NCI-H1105 (cell line): Measurements from ENCODE around the gene HERC2.
"Not testable (repeated sequence)": the region's sequence is repeated elsewhere in the genome, so short reads cannot be mapped to it uniquely, and the experiment has no call there.

Experiments used
- DNase-seq: peaks from one replicate; lab custom pipeline; 2025; lab: John Stamatoyannopoulos, UW

The HERC2 gene

DNA sequence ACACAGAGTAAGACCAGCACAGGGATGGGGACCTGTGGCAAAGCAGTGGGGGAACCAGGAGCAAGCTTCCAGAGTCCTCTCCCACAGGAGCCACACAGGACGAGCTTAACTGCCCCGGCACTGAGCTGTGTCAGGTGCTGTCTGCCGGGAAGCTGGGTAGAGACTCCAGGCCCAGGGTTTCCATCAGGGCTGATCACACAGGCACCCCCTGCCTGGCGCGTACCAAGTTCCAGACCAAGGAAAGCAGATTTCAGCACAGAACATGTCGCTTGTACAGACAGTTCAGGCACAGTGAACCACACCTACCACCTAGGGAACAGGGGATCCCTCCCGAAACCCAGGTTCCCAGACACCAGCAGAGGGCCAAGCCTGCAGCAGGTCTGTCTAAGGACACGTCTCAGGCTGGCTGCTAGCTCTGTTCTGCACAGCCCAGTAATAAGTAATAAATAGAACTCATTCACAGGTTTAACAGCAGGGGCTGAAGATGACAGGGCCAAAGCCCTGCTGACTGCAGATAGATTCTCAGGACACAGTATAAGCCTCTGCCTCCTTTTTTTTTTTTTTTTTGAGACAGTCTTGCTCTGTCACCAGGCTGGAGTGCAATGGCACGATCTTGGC, 192.6 kb downstream of the HERC2 start:
- no peak for DNase-seq

- no peak for DNase-seq
These were observed 193.9 kb downstream of the HERC2 start for GRCh38 chr15:28128031-28128430.

DNA sequence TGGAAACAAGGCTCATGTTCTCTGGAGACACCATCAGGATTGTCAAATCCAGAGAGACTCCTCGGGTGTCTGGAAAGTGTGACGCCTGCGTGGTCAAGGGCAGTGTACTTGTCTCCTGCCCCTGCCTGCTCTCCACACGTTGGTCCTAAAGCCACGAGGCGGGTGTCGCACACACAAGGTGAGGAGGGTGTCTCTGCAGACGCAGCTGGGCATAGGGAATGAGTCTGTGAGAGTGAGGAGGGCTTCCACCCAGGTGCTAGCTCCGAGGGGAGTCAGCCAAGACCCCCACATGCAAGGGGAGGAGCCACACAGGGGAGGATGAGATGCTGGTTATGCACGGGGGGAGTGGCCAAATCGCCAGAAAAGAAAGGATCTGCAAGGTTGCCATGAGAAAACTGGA, 194.9 kb downstream of the HERC2 start:
- DNase-seq: no peak

- DNase-seq: peak; percentile 33
These were observed 196.0 kb downstream of the HERC2 start for GRCh38 chr15:28125673-28126651.

DNA sequence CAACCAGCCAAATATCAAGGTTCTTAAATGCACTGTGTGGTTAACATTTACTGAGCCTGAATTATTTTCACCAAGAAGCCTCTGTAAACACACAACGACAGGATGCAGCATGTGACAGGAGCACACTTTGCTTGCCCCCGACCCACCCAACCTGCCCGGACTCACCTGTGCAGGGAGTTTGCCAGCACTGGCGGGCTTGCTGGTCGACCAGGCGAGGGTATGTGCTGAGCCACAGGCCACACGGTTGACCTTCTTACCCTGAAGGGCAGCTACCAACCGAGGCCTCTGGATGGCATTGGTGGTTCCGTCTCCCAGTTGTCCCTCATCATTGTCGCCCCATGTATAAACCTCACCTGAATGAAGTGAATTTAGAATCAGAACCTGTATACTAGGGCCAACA, 197.1 kb downstream of the HERC2 start:
- DNase-seq: no peak

GRCh38 chr15:28123408-28124023, 198.5 kb downstream of the HERC2 start:
- DNase-seq: peak; percentile 12

GRCh38 chr15:28122038-28122949, 199.7 kb downstream of the HERC2 start:
- no peak for DNase-seq

- not testable (repeated sequence) for DNase-seq
These were observed 200.4 kb downstream of the HERC2 start for GRCh38 chr15:28121577-28121976.

DNA sequence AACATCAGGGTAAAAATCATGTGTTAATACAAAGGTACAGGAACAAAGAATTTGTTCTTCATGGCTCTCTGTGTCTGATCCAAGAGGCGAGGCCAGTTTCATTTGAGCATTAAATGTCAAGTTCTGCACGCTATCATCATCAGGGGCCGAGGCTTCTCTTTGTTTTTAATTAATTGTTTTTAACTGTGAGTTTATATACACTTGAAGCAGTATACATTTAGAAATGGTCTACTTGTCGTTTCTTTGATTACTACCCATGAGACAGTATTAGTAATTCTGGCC, 201.7 kb downstream of the HERC2 start:
- DNase-seq: no peak

GRCh38 chr15:28118531-28118930, 203.4 kb downstream of the HERC2 start:
- DNase-seq: no peak

GRCh38 chr15:28118083-28118482, 203.9 kb downstream of the HERC2 start:
- no peak for DNase-seq

- DNase-seq: no peak
These were observed 204.5 kb downstream of the HERC2 start for GRCh38 chr15:28117432-28117990.

- DNase-seq: no peak
These were observed 205.2 kb downstream of the HERC2 start for GRCh38 chr15:28116521-28117431.

DNA sequence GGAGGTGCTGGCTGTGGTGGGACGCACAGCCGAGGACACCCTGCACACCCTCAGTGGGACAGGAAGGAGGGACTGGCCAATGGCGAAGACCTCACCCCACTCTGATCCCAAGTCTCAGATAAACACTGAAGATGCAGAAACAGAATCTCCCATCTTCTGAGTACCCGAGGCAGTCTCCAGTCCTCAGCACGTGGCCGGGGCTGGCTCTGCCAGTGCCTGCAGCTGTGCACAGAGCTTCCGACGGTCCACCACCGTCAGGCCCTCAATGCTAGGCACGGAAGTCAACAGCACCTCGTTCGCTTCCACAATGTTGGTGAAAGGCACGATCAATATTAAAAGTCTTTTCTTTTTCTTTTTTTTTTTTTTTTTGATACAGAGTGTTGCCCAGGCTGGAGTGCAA, 206.1 kb downstream of the HERC2 start:
- no peak for DNase-seq

DNA sequence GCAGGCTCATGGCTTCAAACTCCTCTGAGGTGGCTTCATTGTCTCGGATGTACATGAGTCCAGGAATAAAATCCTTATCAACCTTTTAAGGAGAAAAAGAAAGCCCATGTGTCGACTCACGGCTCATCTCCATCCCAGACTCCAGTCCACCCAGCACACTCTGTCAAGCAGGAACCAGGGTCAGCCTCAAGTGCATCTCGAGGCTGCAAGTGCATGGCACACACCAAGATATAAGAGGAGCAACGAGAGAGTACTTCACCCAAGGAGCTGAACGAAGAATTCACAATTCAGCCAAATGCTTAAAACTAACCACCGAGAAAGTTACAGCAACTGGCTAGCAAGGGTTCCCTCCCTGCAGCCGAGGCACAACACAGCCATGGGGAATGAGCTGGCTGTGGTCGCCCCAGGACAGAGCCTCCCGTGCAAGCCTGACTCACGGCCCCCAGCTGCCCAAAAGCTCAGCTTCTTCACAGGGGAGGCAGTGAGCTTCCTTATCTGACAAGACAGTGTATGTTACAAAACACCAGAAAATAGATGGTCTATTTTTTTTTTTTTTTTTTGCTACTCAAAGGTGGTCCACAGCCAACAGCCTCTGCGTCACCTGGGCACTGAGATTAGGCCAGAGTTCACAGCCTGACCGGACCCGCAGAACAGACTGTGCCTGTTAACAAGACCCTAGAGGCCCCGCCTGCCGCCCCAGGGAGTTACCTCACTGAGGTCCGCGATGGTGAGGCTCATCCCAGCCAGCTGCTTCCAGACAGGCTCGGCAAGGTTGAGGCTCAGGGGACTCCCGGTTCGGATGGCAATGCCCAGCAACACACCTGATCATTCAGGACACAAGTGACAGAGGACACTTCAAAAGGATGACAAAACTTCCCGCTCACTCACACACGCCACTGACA, 207.0 kb downstream of the HERC2 start:
- no peak for DNase-seq

DNA sequence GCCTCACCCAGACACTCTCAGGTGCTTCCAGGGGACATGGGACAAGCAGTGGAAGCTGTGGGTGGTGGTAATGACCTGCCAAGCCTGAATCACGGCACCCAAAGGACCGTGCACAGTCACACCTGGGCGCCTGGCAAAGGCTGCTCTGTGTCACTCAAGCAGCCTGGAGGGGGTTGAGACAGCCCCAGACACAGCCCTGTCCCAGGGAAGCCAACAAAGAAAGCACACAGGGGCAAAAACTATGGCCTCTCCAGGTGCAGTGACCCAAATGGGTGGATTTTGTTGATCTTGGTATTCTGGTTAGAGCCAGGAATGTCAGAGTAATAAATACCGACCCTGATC, 207.9 kb downstream of the HERC2 start:
- DNase-seq: no peak

- no peak for DNase-seq
These were observed 208.4 kb downstream of the HERC2 start for GRCh38 chr15:28113394-28114113.

DNA sequence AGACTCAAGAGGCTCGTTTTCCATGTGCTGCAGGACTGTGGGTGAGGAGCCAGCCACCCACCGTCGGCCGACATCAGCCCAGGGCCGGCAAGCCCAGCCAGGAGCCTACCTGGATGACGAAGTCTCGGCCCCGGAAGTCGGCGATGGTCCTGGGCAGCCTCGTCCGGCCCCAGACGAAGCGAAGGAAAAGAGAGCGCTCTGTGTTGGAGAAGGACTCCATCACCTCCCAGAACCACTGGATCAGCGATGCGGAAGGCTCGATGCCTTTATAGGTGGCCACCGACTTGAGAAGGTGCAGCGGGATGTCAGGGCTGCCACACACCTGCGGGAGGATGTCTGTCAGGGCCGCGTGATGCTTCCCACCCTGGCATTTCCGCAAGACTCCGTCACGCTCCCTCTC, 209.0 kb downstream of the HERC2 start:
- DNase-seq: no peak
